ENCODE results near the gene CCDC61. TPM values are rescaled to one million over a fixed set of nuclear protein-coding genes. Genes with fewer than 3 reads are reported as not detected.

CCDC61 gene
- total and polyA plus RNA-seq, 2 of the 8 experiments (the other 6 are each of a cell fraction or from before 2014, with no cell fraction given), result 7.8 to 17.4 TPM

- TF ChIP-seq RNF2 (IDR thresholded peaks at IDR 0.05; ENCODE audit: borderline replicate concordance, low read depth, low read length, missing control alignments, poor library complexity, severe bottlenecking) (no peak), RBBP5 (IDR thresholded peaks at IDR 0.05; ENCODE audit: borderline replicate concordance, low read depth, low read length) (no peak), KDM5A (IDR thresholded peaks at IDR 0.05; ENCODE audit: low read length) (no peak), SIRT6 (IDR thresholded peaks at IDR 0.05; ENCODE audit: low read length) (no peak), ZNF274 (IDR thresholded peaks at IDR 0.05; ENCODE audit: borderline replicate concordance, extremely low read depth, low read length) (no peak)
These were observed 19.3 kb downstream of the CCDC61 start (continued) for GRCh38 chr19:46014534-46014933.

Data from H1 (cell line).